Measurements from ENCODE around the gene TMEM63A.
"Not testable (repeated sequence)": the region's sequence is repeated elsewhere in the genome, so short reads cannot be mapped to it uniquely, and the experiment has no call there.

The TMEM63A gene

GRCh38 chr1:225908013-225908640, 25.9 kb upstream of the TMEM63A start:
- no peak for DNase-seq

GRCh38 chr1:225907341-225907740, 25.2 kb upstream of the TMEM63A start:
- DNase-seq = no peak

- DNase-seq = no peak
These were observed 24.3 kb upstream of the TMEM63A start for GRCh38 chr1:225906467-225906866.

GRCh38 chr1:225903623-225904022, 21.4 kb upstream of the TMEM63A start:
- DNase-seq = no peak

GRCh38 chr1:225899044-225899925, 17.1 kb upstream of the TMEM63A start:
- DNase-seq = no peak

GRCh38 chr1:225897595-225898514, 15.7 kb upstream of the TMEM63A start:
- no peak for DNase-seq

- DNase-seq = no peak
These were observed 14.9 kb upstream of the TMEM63A start for GRCh38 chr1:225896937-225897549.

- DNase-seq = no peak
These were observed 14.3 kb upstream of the TMEM63A start for GRCh38 chr1:225896494-225896893.

GRCh38 chr1:225892307-225892706, 10.1 kb upstream of the TMEM63A start:
- no peak for DNase-seq

GRCh38 chr1:225891229-225891972, 9.2 kb upstream of the TMEM63A start:
- no peak for DNase-seq

GRCh38 chr1:225890346-225891228, 8.4 kb upstream of the TMEM63A start:
- DNase-seq = no peak

- no peak for DNase-seq
These were observed 7.6 kb upstream of the TMEM63A start for GRCh38 chr1:225889743-225890142.

- DNase-seq = no peak
These were observed 6.9 kb upstream of the TMEM63A start, which contains the start of gene LEFTY1 for GRCh38 chr1:225888898-225889601. TSS of gene LEFTY1 (minus strand) at chr1:225889146. CDS start at chr1:225889066, 80 bp downstream.

- DNase-seq = no peak
These were observed 6.2 kb upstream of the TMEM63A start for GRCh38 chr1:225888289-225888897.

GRCh38 chr1:225887554-225888288, 5.5 kb upstream of the TMEM63A start:
- not testable (repeated sequence) for DNase-seq

- no peak for DNase-seq
These were observed 4.8 kb upstream of the TMEM63A start for GRCh38 chr1:225887030-225887314.

GRCh38 chr1:225886159-225887029, 4.2 kb upstream of the TMEM63A start:
- DNase-seq = no peak

- peak; percentile 62 to 86 for DNase-seq
These were observed 3.2 kb upstream of the TMEM63A start for GRCh38 chr1:225885336-225885735.
